GM18868 (cell line): Measurements from ENCODE around the gene MCRIP1.
"Not testable (repeated sequence)": the region's sequence is repeated elsewhere in the genome, so short reads cannot be mapped to it uniquely, and the experiment has no call there.

Source experiments
- ATAC-seq: cut with Tn5 transposase; IDR thresholded peaks from one replicate; pipeline ENCODE4 v1.9.1; 2021; ENCODE audit warnings: mild to moderate bottlenecking, moderate library complexity; ENCODE audit not compliant: unreplicated experiment

MCRIP1 gene

DNA sequence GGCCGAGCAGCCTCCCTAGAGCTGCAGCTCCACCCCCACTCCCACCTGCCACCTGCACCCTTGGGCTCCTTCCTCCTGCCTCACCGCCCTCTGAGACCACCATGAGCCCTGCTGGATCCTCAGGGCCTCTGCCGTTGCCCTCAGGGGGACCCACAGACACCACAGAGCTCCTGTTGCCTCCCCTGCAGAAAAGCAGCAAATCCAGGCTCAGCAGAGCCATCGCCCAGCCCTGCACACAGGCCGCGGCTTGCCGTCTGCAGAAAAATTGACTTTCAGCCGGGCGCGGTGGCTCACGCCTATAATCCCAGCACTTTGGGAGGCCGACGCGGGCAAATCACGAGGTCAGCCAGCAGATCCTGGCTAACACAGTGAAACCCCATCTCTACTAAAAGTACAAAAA is 8.8 kb upstream of the MCRIP1 start:
- ATAC-seq, result no peak

DNA sequence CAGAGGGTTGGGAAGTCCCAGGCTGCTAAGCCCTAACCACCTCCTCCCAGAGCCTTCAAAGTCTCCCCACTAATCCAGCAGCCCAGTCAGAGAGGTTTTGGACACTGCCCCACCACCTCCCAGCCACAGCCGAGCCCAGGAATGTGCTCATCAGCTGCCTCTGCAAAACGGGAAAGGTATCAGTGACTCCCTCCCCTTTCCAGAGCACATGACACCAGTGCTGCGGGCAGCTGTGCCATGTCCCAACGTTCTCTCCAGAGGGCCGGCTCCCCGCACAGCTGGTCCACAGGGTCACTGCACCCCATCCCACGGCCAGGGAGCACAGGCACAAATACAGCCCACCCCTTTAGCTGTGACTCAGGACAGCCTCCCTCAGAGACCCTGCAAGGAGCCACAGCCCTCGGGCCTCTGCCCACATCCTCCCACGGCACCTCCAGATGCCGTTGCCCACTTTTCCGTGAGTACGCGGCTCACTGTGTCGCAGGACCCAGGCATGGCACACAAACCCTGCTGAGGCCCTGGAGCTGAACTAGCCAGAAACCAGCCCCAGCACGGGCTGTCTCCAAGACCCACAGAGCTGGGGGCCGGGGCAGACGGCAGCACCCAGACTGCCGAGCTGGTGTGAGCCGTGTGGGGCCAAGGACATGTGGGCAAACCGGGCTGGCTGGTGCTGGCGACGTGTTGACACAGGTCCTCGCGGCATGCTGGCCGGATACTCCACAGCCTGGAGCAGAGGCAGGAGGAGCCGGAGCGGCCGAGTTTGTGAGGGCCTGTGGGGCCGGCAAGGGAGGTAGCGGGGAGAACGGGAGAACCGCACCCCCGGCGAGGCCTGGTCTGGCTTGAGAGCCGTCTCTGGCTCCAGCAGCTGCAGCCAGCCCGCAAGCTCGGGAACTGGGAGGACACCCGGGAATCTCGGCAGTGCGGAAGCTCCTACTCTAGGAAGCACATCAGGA is 8.0 kb upstream of the MCRIP1 start:
- no peak for ATAC-seq

DNA sequence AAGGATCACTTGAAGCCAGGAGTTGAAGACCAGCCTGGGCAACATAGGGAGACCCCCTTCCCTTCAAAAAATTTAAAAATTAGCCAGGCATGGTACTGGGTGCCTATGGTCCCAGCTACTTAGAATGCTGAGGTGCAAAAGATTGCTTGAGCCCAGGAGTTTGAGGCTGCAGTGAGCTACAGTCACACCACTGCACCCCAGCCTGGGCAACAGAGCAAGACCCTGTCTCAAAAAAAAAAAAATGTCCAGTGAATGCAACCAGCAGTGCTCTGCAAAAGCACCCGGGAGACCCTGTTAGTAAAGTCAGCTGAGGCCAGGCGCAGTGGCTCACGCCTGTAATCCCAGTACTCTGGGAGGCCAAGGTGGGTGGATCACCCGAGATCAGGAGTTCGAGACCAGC is 7.0 kb upstream of the MCRIP1 start:
- ATAC-seq, result not testable (repeated sequence)

DNA sequence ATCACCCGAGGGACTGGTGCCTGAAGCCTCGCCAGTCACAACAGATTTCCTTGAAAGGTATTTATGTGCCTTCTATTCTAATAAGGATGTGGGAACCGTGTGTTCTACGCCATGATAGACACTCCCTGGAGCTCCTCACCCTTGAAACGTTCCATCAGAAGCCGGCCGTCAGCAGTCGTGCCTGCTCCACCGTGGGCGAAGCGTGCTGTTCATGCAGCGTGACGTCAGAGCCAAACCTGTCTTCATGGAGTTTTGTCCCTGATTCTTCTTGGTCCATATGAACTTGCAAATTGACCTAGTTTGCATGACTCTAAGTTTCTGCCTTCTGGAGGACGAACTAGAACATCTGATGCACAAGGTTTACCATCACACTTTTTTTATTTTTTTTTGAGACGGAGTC is 6.2 kb upstream of the MCRIP1 start:
- no peak for ATAC-seq

DNA sequence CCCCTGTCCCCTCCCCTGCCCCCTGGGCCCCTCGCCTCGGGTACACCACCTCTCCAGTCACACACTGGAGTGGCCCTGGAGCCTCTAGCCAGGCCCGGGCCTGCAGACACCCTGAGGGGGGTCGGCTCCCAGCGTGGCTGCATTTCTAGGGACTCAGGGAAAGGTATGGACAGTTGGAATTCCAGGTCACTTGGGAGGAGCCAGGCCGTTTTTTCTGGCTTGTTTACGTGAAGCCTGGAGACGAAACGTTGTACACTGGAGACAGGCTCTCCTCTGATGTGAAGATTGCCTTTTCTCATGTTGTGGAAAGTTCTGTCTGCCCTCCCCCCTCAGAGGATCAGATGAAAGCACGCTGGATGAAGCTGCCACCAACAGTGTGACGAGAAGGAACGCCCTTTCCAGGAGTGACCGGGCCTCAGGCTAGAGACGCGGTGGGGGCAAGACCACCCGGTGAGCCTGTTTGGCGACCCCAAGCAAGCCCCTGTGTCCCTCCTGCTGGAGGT is 5.7 kb upstream of the MCRIP1 start:
- no peak for ATAC-seq

DNA sequence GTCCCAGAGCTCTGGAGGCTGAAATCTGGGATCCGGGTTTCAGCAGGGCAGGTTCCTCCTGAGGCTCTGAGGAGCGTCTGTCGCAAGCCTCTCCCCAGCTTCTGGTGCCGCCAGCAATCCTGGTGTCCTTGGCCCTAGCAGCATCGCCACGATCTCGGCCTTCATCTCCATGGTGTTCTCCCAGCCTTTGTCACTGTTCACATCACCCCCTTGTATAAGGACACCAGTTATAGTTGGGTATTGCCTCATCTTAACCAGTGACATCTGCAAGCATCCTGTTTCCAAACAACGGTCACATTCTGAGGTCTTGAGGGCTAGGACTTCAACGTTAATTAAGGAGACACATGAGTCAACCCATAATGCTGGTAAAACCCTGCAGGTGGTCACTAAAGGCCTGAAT is 4.5 kb upstream of the MCRIP1 start:
- ATAC-seq, result no peak

DNA sequence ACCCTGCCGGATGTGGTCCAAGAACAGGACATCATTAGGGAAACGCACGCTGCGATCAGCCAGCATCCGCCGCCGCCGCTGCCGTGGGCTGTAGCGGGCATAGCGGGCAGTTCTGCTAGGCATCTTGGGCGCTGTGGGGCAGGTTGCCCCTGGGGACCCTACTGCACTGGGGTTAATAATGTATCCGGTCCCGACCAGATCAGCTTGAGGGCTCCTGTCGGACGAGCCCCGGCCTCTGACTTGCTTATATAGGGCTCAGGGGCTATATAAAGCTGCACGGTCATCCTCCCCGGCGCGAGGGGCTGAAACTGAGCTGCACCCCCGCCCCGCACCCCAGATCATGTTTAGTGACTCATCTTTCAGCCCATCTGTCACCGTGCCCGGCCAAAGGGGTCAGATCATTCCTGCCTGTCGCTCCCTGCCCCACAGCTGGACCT is 1.8 kb upstream of the MCRIP1 start, which contains the start of gene PPP1R27:
PPP1R27 (minus strand) TSS at position 220 of the 437 bp plus-strand sequence; CDS start at position 123, 97 bp downstream.
- ATAC-seq, result no peak

DNA sequence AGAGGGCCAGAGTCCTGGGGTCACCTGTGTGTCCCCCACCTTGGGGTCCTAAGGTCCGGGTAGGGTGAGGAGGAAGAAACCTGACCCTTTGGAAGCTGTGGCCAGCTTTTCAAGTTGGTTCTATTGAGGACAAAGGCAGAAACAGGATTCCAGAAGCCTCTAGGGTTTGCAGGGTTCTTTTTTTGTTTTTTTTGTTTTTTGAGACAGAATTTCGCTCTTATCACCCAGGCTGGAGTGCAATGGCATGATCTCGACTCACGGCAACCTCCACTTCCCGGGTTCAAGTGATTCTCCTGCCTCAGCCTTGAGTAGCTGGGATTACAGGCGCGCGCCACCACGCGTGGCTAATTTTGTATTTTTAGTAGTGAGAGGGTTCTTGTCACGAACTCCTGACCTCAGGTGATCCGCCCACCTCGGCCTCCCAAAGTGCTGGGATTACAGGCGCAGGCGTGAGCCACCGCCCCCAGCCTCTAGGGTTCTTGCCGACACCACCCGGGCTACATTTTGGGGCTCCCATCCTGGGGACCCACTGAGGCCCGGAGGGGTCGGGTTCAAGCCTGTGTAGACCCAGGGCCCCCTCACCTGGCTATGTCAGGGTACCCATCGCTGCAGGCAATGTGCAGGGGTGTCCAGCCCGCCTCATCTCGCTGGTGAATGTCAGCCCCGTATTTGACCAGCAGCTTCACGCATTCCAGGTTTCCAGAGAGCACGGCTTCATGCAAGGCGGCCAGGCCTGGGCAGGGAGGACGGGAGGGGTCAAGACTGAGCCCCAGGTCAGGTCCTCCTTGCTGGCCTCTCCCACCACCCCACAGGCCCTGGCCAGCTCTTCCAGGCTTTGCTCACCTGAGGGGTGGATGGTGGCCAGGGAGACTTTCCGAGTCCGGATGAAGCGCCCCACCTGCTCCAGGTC is 1.1 kb upstream of the MCRIP1 start:
- no peak for ATAC-seq

DNA sequence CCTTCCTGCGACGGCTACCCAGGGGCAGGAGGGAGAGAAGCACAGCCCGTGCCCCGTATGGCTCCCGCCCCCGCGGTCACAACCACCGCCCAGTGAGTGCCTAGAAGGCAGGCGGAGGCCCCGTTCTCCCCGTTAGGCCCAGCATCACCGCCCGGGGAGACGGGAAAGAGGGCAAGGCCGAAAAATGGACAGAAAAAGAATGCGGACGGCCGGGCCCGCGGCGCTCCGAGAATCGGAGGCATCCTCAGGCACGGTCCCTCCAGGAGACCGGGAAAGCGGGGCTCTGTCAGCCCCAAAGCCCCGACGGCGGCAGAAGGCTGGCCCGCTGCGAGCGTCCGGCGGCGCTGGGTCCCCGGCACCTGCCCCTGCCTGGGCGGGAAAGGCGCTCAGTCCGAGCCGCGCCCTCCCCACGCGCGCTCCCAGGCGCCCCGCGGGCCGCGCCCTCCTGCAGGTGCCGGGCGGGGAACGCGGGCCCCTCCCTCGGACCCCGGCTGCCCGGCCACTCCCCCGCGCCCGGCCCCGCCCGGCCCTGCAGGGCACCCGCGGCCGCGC is 407 bp downstream of the MCRIP1 start:
- ATAC-seq, result peak; percentile 11

DNA sequence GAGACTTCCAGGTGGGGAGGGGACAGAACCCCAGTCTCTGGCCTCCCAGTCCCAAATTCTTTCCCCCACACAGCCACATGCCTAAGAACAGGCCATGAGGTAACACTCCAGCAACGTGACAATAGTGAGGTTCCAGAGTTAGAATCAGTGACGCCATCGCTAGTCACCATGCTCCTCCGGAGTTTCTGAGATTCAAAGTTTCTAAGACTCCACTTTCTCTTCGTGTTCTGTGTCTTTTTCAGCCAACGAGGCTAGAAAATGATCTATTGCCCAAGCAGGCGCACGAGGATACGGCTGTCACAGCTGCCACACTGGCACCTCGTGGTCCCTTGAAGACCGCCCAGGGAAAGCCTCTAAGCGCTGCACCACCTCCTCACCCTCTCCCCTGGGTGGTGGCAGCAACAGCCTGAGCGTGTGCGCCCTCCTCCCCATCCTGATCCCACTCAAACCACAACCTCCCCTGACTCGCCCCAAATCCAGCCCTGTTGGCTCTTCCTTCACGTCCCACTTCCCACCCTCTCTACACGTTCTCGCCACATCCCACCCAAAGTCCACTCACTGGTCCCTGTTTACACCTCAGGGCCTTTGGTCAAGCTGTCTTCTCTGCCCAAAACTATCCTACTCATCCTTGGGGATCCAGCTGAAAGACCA is 1.0 kb downstream of the MCRIP1 start:
- ATAC-seq, result peak; percentile 20

DNA sequence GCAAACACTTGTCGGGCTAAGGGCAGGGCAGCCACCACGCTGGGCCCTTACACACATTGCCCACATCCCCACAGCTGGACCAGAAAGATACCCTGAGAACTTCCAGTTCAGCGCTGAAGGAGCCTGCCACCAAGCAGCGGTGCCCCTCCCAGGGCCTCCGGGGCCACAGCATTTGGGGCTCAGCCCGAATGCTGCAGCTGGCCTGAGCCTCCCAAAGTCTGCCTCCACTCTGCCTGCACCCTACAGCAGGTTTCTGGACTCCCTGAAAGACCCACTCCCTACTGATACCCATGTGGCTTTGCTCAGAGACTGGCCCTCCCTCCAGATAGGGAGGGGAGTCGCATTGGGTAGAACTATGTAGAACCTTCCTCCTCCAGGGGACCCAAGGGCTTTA is 1.5 kb downstream of the MCRIP1 start:
- no peak for ATAC-seq

DNA sequence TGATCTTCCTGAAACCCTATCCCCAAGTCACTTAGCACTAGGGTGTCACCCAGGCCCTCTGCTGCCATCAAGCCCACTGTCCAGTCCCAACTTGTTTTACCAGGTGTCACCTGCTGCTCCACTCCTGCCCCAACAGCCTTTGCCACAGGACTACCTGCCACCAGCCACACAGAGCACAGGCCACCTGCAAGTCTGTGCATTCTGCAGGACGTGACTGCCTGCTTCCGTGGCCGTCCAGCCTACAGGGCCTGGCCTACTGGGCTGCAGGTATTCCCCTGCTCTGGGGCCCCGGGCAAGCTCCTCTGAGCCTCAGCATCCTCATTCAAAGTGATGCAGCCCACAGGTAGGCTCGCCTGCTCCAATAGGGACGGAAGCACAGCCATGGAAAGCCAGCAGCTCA is 3.2 kb downstream of the MCRIP1 start:
- no peak for ATAC-seq

DNA sequence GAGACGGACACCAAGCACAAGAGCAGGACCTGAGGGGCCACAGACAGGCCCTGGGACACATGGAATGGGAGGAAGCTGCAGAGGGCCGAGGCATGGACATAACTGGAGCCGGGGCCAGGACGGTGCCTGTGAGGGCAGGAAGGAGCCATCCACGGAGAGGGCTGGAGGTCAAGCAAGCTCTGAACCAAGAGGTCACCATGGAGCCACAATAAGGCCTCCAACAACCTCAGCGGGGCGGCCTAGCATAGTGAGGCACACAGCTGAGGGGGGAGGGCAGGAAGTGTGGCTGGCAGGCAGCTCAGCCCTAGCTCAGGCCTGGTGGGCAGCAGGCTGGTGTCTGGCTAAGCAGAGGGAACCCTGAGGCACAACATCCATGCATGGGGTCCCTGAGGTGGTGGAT is 4.4 kb downstream of the MCRIP1 start:
- ATAC-seq, result no peak

DNA sequence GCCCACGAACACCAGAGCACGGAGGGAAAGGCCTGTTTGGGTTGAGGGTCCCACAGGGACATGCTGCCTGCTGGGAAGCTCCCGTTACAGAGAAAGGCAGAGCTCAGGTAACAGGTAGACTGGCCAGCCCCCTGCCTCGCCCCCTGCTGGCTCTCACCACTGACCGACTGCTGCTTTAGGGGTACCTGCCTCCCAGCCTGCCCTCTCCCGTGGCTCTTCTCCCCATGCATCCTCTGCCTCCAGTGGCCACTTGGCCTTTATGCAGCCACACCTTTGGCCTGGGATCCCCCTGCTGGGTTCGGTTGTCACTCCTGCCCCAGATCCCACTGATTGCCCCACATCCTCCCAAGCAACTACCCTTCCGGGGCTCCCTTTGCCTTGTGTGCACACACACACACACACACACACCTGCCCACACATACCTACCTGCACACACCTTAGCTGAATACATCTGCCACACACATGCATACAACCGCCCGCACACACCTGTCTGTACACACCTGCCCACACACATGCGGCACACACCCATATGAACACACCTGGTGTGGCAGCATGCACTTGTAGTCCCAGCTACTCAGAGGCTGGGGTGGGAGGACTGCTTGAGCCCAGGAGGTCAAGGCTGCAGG is 7.1 kb downstream of the MCRIP1 start:
- ATAC-seq, result no peak

DNA sequence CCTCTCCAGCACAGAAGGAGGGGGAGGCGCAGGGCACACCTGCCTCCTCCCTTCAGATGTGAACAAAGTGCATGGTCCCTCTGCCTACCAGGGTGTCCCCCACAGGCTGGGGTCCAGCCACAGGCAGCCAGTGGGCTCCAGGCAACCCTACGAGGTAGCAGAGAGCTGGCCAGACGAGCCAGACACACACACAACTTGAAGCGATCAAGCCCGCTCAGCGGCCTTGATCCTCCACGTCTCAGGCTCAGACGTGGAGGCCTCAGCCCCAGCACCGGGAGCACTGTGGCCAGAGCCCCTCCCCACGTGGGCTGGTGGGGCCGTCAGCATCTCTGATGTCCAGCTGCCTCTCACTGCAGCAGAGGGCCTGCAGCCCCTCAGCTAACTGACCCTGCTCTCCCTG is 8.5 kb downstream of the MCRIP1 start:
- ATAC-seq, result no peak

DNA sequence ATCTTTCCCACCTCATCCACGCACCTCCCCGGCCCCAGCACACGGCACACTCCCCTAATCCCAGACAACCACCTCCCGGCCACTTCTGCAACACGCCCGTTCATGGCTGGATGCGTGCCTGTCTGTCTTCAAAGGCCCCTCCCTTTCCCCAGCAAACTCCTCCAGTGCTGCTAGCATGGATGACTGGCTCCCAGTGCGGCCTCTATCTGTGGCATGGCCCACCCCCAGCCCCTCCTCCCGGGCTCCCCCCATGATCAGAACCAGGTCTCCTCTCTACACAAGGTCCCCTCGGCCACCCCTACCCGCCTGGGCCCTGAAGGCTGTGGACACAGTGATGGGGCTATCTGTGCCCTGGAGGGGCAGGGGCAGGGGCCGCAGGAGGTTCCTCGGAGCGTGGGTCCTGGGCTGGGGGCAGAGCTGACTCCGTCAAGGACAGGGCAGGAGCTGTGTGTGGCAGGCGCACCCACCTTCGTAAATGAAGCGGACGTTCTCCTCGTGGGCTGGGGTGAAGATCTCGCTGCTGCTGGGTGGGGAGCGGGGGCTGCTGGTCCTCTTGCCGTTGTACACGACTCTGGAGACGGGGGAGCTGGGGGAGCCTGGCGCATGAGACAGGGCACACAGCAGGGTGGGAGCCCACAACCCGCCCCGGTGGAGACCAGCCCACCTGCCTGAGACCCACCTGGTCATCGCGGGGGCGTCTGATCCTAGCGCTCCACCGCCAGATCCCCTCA is 9.1 kb downstream of the MCRIP1 start:
- ATAC-seq, result no peak

DNA sequence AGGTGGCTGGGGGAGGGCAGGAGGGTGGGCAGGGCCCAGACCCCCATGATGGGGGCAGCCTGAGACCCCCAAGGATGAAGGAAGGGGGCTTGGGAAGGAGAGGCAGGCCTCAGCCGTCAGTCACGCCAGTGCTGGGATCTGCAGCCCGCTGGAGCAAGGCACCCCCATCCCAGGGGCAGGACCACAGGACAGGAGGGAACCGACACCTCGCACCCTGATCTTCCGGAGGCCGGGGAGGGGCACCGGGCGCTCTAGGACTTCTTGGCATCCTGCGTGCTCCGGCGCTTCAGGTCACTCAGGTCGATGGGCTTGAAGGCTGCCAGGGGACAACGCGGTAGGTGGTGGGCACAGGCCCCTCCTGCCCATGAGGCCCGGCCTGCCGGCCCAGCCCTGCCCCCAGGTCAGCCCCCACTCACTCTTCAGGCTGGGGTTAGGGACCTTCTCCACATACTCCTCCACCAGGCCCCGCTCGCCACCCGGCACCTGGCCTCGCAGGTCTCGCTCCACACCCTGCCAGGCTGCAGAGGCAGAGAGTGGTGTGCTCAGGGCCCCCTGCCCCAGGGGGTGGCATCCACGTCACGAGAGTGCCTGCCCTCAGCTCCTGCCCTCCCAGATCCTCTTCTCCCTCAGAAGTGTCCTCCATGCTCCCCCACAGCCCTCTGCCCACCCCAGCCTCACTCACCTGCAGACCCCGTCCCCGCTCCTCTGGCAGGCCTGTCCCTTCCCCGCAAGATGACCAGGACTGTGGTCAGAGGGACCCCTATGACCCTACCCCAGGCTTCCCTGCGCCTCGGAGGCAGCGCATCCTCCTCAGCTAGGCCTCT is 9.9 kb downstream of the MCRIP1 start:
- no peak for ATAC-seq

DNA sequence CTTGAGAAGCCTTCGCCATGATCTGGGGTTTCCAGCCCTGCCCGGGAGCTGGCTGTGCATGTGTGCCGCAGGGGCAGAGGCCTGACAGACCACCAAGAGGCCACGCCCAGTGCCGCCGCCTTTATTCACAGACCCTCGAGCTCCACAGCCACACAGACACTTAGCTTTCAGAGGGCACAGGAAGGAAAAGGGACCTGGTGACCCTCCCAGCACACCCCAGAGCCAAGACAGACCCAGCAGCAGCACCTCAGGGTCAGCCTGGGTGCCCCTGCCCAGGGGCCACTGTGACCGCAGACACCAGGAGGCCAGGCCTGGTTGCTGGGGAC is 10.8 kb downstream of the MCRIP1 start:
- ATAC-seq, result no peak
